ENCODE data around the gene SPC24. TPM values are rescaled to one million over a fixed set of nuclear protein-coding genes. Genes with fewer than 3 reads are reported as not detected.

SPC24 gene
- total and polyA plus RNA-seq, 9 of the 15 experiments (the other 6 are each of a cell fraction or from before 2014, with no cell fraction given) = 18.2 to 154 (median 60.9) TPM

- no peaks in the 10 kb centered on the region for H3K9me3 ChIP-seq (replicated peaks; ENCODE audit: control insufficient read depth, insufficient read depth, low read depth, low read length)
- ATAC-seq (no peak), FAIRE-seq (no peak), DNase-seq (ENCODE audit: extremely low read depth in 1 of 4, low spot score in 3 of 4) (no peak)
- no peaks in the 10 kb centered on the region for H3K27me3 ChIP-seq (ENCODE audit: control insufficient read depth in 2 of 2, insufficient read depth in 2 of 2, low read length in 2 of 2)
- TF ChIP-seq ARHGAP35 (IDR thresholded peaks at IDR 0.05; ENCODE audit: partially characterized antibody) (peak; percentile 12), KLF10 (CRISPR knock-in tag; IDR thresholded peaks at IDR 0.05) (no peak), ZFP36 (IDR thresholded peaks at IDR 0.05; ENCODE audit: low read depth, low read length, partially characterized antibody) (peak; percentile 78)
- H2AFZ ChIP-seq (ENCODE audit: low read depth, low read length) = no peak overlapping the region
- no peak overlapping the region for H3K9ac ChIP-seq (ENCODE audit: insufficient read depth in 1 of 2, low read depth in 2 of 2, low read length in 2 of 2)
- no peak overlapping the region for H3K4me3 ChIP-seq
- H3K27ac ChIP-seq (ENCODE audit: extremely low read depth, low read depth, low read length) = no peak overlapping the region
- H3K36me3 ChIP-seq (ENCODE audit: control insufficient read depth, insufficient read depth, low read length) = peaks cover 64% of the 10 kb centered on the region
- POLR2A ChIA-PET = no interaction called here
- intact Hi-C loops (cut with micrococcal nuclease) (no loop called here), in situ Hi-C loops (cut with MboI) (no loop called here)
- H3K4me1 ChIP-seq (replicated peaks in 1 of 2; ENCODE audit: control insufficient read depth in 2 of 2, insufficient read depth in 2 of 2, low read length in 2 of 2) = peaks cover 0 to 4% of the 10 kb centered on the region in 2 experiments; a peak in 2 of 5 replicates
- WGBS (ENCODE audit: insufficient coverage, low coverage, missing lambda C conversion rate) = 87% methylated on average over 8 of the region's 8 CpGs
- CTCF ChIA-PET (ENCODE audit: low intra/inter-chr PET ratio) = no interaction called here
- H4K20me1 ChIP-seq (replicated peaks; ENCODE audit: control insufficient read depth, insufficient read depth, low read length) = no peaks in the 10 kb centered on the region
- no peaks in the 10 kb centered on the region for H3K9me1 ChIP-seq (ENCODE audit: control insufficient read depth, insufficient read depth, low read length)
- no peak overlapping the region for H3K4me2 ChIP-seq (ENCODE audit: insufficient read depth, low read length)
- no TSS peak for BruUV-seq (replicated peaks)
- no peaks in the 10 kb centered on the region for H3K79me2 ChIP-seq (ENCODE audit: control insufficient read depth, insufficient read depth, low read length)
These were observed 18.1 kb upstream of the SPC24 start for GRCh38 chr19:11173516-11174155.

GRCh38 chr19:11172576-11172975 lies 17.0 kb upstream of the SPC24 start:
- ChIA-PET CTCF (ENCODE audit: low intra/inter-chr PET ratio) (no interaction called here), POLR2A (interaction anchor here (0.6 kb wide), 2 partner anchors 21 to 36 kb away, joined by 3 read pairs; no protein-coding TSS in a partner anchor)
- in situ Hi-C loops (cut with MboI) (no loop called here), intact Hi-C loops (cut with micrococcal nuclease) (no loop called here)
- H4K20me1 ChIP-seq (replicated peaks; ENCODE audit: control insufficient read depth, insufficient read depth, low read length) = no peaks in the 10 kb centered on the region
- H3K9me3 ChIP-seq (replicated peaks; ENCODE audit: control insufficient read depth, insufficient read depth, low read depth, low read length) = no peaks in the 10 kb centered on the region
- FAIRE-seq = no peak
- no peaks in the 10 kb centered on the region; a peak in 1 of 5 replicates for H3K4me1 ChIP-seq (replicated peaks in 1 of 2; ENCODE audit: control insufficient read depth in 2 of 2, insufficient read depth in 2 of 2, low read length in 2 of 2)
- H3K27me3 ChIP-seq (ENCODE audit: control insufficient read depth in 2 of 2, insufficient read depth in 2 of 2, low read length in 2 of 2) = no peaks in the 10 kb centered on the region
- no peak overlapping the region for H3K27ac ChIP-seq (ENCODE audit: extremely low read depth, low read depth, low read length)
- no TSS peak for BruUV-seq (replicated peaks)
- no peak for DNase-seq (ENCODE audit: extremely low read depth in 1 of 4, low spot score in 3 of 4)
- WGBS (ENCODE audit: insufficient coverage, low coverage, missing lambda C conversion rate) = 81% methylated on average over 5 of the region's 6 CpGs
- peaks cover 63% of the 10 kb centered on the region for H3K36me3 ChIP-seq (ENCODE audit: control insufficient read depth, insufficient read depth, low read length)
- H2AFZ ChIP-seq (ENCODE audit: low read depth, low read length) = no peak overlapping the region
- H3K79me2 ChIP-seq (ENCODE audit: control insufficient read depth, insufficient read depth, low read length) = no peaks in the 10 kb centered on the region
- no peak overlapping the region for H3K4me3 ChIP-seq
- H3K9ac ChIP-seq (ENCODE audit: insufficient read depth in 1 of 2, low read depth in 2 of 2, low read length in 2 of 2) = peak overlapping the region in 1 of 2 experiments; percentile 36; a peak in 1 of 4 replicates
- H3K4me2 ChIP-seq (ENCODE audit: insufficient read depth, low read length) = no peak overlapping the region
- no peak for ATAC-seq
- H3K9me1 ChIP-seq (ENCODE audit: control insufficient read depth, insufficient read depth, low read length) = no peaks in the 10 kb centered on the region
- TF ChIP-seq GTF2B (IDR thresholded peaks at IDR 0.05; ENCODE audit: extremely low read depth, insufficient read length) (no peak), ZBTB12 (CRISPR knock-in tag; IDR thresholded peaks at IDR 0.05) (no peak), ZBTB9 (CRISPR knock-in tag; IDR thresholded peaks at IDR 0.05) (no peak), CBX5 (IDR thresholded peaks at IDR 0.05; ENCODE audit: borderline replicate concordance, low read depth) (no peak), GATAD2A (IDR thresholded peaks at IDR 0.05) (no peak), ZBTB43 (CRISPR knock-in tag; IDR thresholded peaks at IDR 0.05) (no peak), MAFF (IDR thresholded peaks at IDR 0.05; ENCODE audit: low read length) (no peak), IFI16 (CRISPR knock-in tag; IDR thresholded peaks at IDR 0.05) (no peak), KLF13 (tag; IDR thresholded peaks at IDR 0.05; ENCODE audit: borderline replicate concordance, low read depth) (no peak)
